ENCODE data around the gene CNNM4.

- no peak for TF ChIP-seq CTCF (conservative IDR thresholded peaks at IDR 0.05; ENCODE audit: low read length)
- TF ChIP-seq EZH2phosphoT487 (IDR thresholded peaks at IDR 0.05; ENCODE audit: borderline replicate concordance): no peak
These were observed 22.7 kb downstream of the CNNM4 start for GRCh38 chr2:96783388-96783787.

Data from Loucy (cell line).